IMR-90 (cell line): ENCODE data around the gene COL17A1. TPM values are rescaled to one million over a fixed set of nuclear protein-coding genes. Genes with fewer than 3 reads are reported as not detected.

Experiments
- ATAC-seq: fragments of 200-7000 bp; cut with Tn5 transposase; 2 replicates; pipeline ENCODE4 v1.9.1; 2020; ENCODE audit warnings: low read depth, mild to moderate bottlenecking, moderate library complexity
- BruUV-seq: library from RNA; stranded (reverse); fragments of 400-500 nt; replicated peaks from 2 replicates; lab custom pipeline; 2021; lab: Mats Ljungman, UMichigan
- CTCF ChIA-PET: fragments of 300-600 bp; formaldehyde crosslinking; extraction: SDS; loops from one replicate; lab custom pipeline; 2021; ENCODE audit warnings: antibody characterized with exemption; lab: Yijun Ruan, JAX
- POLR2A ChIA-PET: fragments of 300-600 bp; sonication (Branson Sonifier 250); formaldehyde crosslinking; loops from one replicate; lab custom pipeline; 2022; ENCODE audit warnings: antibody characterized with exemption; ENCODE audit not compliant: unreplicated experiment; lab: Charles Lee
- DNase-seq: peaks from one replicate; pipeline ENCODE4 v3.0.0; 2013
- H2AFZ ChIP-seq: replicated peaks from 2 replicates; pipeline ENCODE3; 2013; ENCODE audit warnings: low read length, mild to moderate bottlenecking; ENCODE audit not compliant: poor library complexity
- H2AK5ac ChIP-seq: 2 replicates; pipeline ENCODE4 v1.6.1; 2013; ENCODE audit warnings: low read depth, low read length, inconsistent platforms
- H2AK9ac ChIP-seq: replicated peaks from 2 replicates; pipeline ENCODE3; 2013; ENCODE audit warnings: mild to moderate bottlenecking, low read depth, low read length, moderate library complexity; ENCODE audit not compliant: poor library complexity
- H2BK120ac ChIP-seq: 2 replicates; pipeline ENCODE4 v1.6.1; 2013; ENCODE audit warnings: low read depth, low read length, inconsistent platforms
- H2BK15ac ChIP-seq: 3 replicates; pipeline ENCODE4 v1.6.1; 2013; ENCODE audit warnings: low read depth, low read length, inconsistent platforms
- H2BK20ac ChIP-seq: 2 replicates; pipeline ENCODE4 v1.6.1; 2013; ENCODE audit warnings: low read depth, mild to moderate bottlenecking, inconsistent platforms, low read length, moderate library complexity
- H2BK5ac ChIP-seq: 2 replicates; pipeline ENCODE4 v1.6.1; 2013; ENCODE audit warnings: mild to moderate bottlenecking, low read depth, low read length, inconsistent platforms; ENCODE audit not compliant: poor library complexity, severe bottlenecking
- H3K14ac ChIP-seq: replicated peaks from 2 replicates; pipeline ENCODE4 v1.6.1; 2013; ENCODE audit warnings: low read depth, low read length, inconsistent platforms
- H3K18ac ChIP-seq: 2 replicates; pipeline ENCODE4 v1.6.1; 2013; ENCODE audit warnings: low read depth, low read length, control low read depth
- H3K23ac ChIP-seq: 2 replicates; pipeline ENCODE4 v1.6.1; 2013; ENCODE audit warnings: low read depth, low read length, inconsistent platforms
- H3K27ac ChIP-seq: 2 replicates; pipeline ENCODE4 v1.5.1; 2013; ENCODE audit warnings: mild to moderate bottlenecking, control low read depth, low read length; ENCODE audit not compliant: insufficient read depth
- H3K27me3 ChIP-seq: 2 replicates; pipeline ENCODE4 v1.6.1; 2013; ENCODE audit warnings: low read length; ENCODE audit not compliant: control insufficient read depth, insufficient read depth
- H3K36me3 ChIP-seq: 2 replicates; pipeline ENCODE4 v1.6.1; 2013; ENCODE audit warnings: low read length, mixed read lengths; ENCODE audit not compliant: control insufficient read depth, insufficient read depth
- H3K4ac ChIP-seq: 2 replicates; pipeline ENCODE4 v1.6.1; 2013; ENCODE audit warnings: low read depth, low read length, inconsistent platforms
- H3K4me1 ChIP-seq: 2 replicates; pipeline ENCODE4 v1.6.1; 2013; ENCODE audit warnings: low read length, mixed read lengths; ENCODE audit not compliant: control insufficient read depth, insufficient read depth
- H3K4me2 ChIP-seq: 2 replicates; pipeline ENCODE4 v1.6.1; 2013; ENCODE audit warnings: low read depth, mild to moderate bottlenecking, control low read depth, low read length, moderate library complexity
- H3K4me3 ChIP-seq: 2 replicates; pipeline ENCODE4 v1.5.1; 2013; ENCODE audit warnings: low read depth, mild to moderate bottlenecking, control low read depth, low read length, moderate library complexity; ENCODE audit not compliant: insufficient read depth
- H3K56ac ChIP-seq: 2 replicates; pipeline ENCODE4 v1.6.1; 2013; ENCODE audit warnings: low read length, inconsistent platforms; ENCODE audit not compliant: insufficient read depth; ENCODE audit errors: extremely low read depth
- H3K79me1 ChIP-seq, 2 experiments: 2 replicates each; pipeline ENCODE4 v1.6.1; 2013; ENCODE audit warnings: low read length in 2 of 2, inconsistent platforms in 1 of 2, low read depth in 1 of 2
- H3K9ac ChIP-seq: 2 replicates; pipeline ENCODE4 v1.6.1; 2013; ENCODE audit warnings: low read depth, low read length, control low read depth
- H3K9me1 ChIP-seq: 2 replicates; pipeline ENCODE4 v1.6.1; 2013; ENCODE audit warnings: low read length, inconsistent platforms; ENCODE audit not compliant: insufficient read depth
- H3K9me3 ChIP-seq: 2 replicates; pipeline ENCODE4 v1.6.1; 2013; ENCODE audit warnings: low read length; ENCODE audit not compliant: control insufficient read depth, insufficient read depth
- H4K20me1 ChIP-seq: 2 replicates; pipeline ENCODE4 v1.6.1; 2013; ENCODE audit warnings: low read length, inconsistent platforms; ENCODE audit not compliant: insufficient read depth
- H4K5ac ChIP-seq: 2 replicates; pipeline ENCODE4 v1.6.1; 2013; ENCODE audit warnings: mild to moderate bottlenecking, low read depth, low read length, control low read depth
- H4K8ac ChIP-seq, 2 experiments: 2 replicates each; pipeline ENCODE4 v1.6.1; 2013; ENCODE audit warnings: low read depth in 2 of 2, low read length in 2 of 2, control low read depth in 1 of 2, inconsistent platforms in 1 of 2
- H4K91ac ChIP-seq: 2 replicates; pipeline ENCODE4 v1.6.1; 2013; ENCODE audit warnings: low read depth, low read length, inconsistent platforms; ENCODE audit not compliant: insufficient read depth
- BHLHE40 ChIP-seq: fragments of 150-350 bp; IDR thresholded peaks from 2 replicates; pipeline ENCODE4 v1.6.1; 2016; ENCODE audit warnings: mild to moderate bottlenecking, low read depth, low read length
- CEBPB ChIP-seq: IDR thresholded peaks from 2 replicates; pipeline ENCODE4 v1.6.1; 2012; ENCODE audit warnings: low read depth, low read length, improper control_type of control experiment
- CHD1 ChIP-seq: IDR thresholded peaks from 2 replicates; pipeline ENCODE4 v1.6.1; 2012; ENCODE audit warnings: low read depth, low read length, improper control_type of control experiment
- FOS ChIP-seq: fragments of 150-350 bp; IDR thresholded peaks from 2 replicates; pipeline ENCODE4 v1.6.1; 2016; ENCODE audit warnings: low read depth, low read length
- MAFK ChIP-seq: IDR thresholded peaks from 2 replicates; pipeline ENCODE4 v1.6.1; 2012; ENCODE audit warnings: low read depth, low read length, improper control_type of control experiment
- MAZ ChIP-seq: IDR thresholded peaks from 2 replicates; pipeline ENCODE4 v1.6.1; 2012; ENCODE audit warnings: low read depth, mild to moderate bottlenecking, low read length, improper control_type of control experiment, moderate library complexity, borderline replicate concordance
- MXI1 ChIP-seq: IDR thresholded peaks from 2 replicates; pipeline ENCODE4 v1.6.1; 2012; ENCODE audit warnings: low read depth, mild to moderate bottlenecking, low read length, moderate library complexity, borderline replicate concordance
- NFE2L2 ChIP-seq: fragments of 150-350 bp; IDR thresholded peaks from 2 replicates; pipeline ENCODE4 v1.6.1; 2016; ENCODE audit warnings: low read depth, mild to moderate bottlenecking, low read length
- POLR2A ChIP-seq: IDR thresholded peaks from 2 replicates; pipeline ENCODE4 v1.6.1; 2012; ENCODE audit warnings: mild to moderate bottlenecking, low read depth, low read length
- RAD21 ChIP-seq: IDR thresholded peaks from 2 replicates; pipeline ENCODE4 v1.6.1; 2012; ENCODE audit warnings: low read length, improper control_type of control experiment
- RCOR1 ChIP-seq: IDR thresholded peaks from 2 replicates; pipeline ENCODE4 v1.6.1; 2012; ENCODE audit warnings: mild to moderate bottlenecking, low read length, improper control_type of control experiment; ENCODE audit not compliant: insufficient replicate concordance
- RFX5 ChIP-seq: IDR thresholded peaks from 2 replicates; pipeline ENCODE4 v1.8.0; 2012; ENCODE audit warnings: low read depth, mild to moderate bottlenecking, low read length, moderate library complexity
- SMC3 ChIP-seq: fragments of 150-350 bp; IDR thresholded peaks from 2 replicates; pipeline ENCODE4 v1.6.1; 2016; ENCODE audit warnings: low read depth, mild to moderate bottlenecking, antibody characterized with exemption, low read length, moderate library complexity
- WGBS, 2 experiments: methylation state at CpG; one replicate each; pipeline versions ENCODE4 v1.1.5 to v1.1.7; 2013; ENCODE audit warnings: missing lambda C conversion rate in 2 of 2; ENCODE audit not compliant: insufficient read length in 1 of 2; ENCODE audit errors: extremely low coverage in 2 of 2; 5-methylcytosine and 5-hydroxymethylcytosine counted together
- dilution Hi-C: fragments of 300-500 bp; cut with HindIII; formaldehyde crosslinking; loops from one replicate; pipeline ENCODE4 v1.14.3; 2018; ENCODE audit warnings: low sequenced_read_pairs; ENCODE audit not compliant: unreplicated experiment
- in situ Hi-C: fragments of 300-500 bp; cut with MboI; formaldehyde crosslinking; loops from 3 replicates; pipeline ENCODE4 v1.14.3; 2019; ENCODE audit warnings: low sequenced_read_pairs, inconsistent platforms, mixed read lengths
- intact Hi-C: fragments of 100-400 bp; cut with micrococcal nuclease; formaldehyde crosslinking; loops from 2 replicates; pipeline ENCODE4 v1.10.0; 2022
- polyA plus RNA-seq, 3 experiments: library from polyadenylated mRNA; depleted of rRNA; stranded (reverse); fragments of >200 nt; gene quantifications; 2 replicates each; pipeline ENCODE4 v1.2.3, GENCODE V29; 2012; ENCODE audit warnings: low replicate concordance in 1 of 3
- total RNA-seq: library from RNA; depleted of rRNA; stranded (reverse); fragments of >200 nt; gene quantifications from 2 replicates; pipeline ENCODE4 v1.2.3, GENCODE V29; 2012
- TF ChIP-seq, protein P1 (sequence below): fragments of 150-350 bp; IDR thresholded peaks from 2 replicates; pipeline ENCODE4 v1.6.1; 2016; ENCODE audit warnings: low read depth, mild to moderate bottlenecking, low read length, moderate library complexity, borderline replicate concordance
- TF ChIP-seq, protein P2 (sequence below): conservative IDR thresholded peaks from 2 replicates; pipeline ENCODE4 v1.5.1; 2012; ENCODE audit warnings: mild to moderate bottlenecking, low read depth, low read length, improper control_type of control experiment
- TF ChIP-seq, protein P3 (sequence below): fragments of 150-350 bp; IDR thresholded peaks from 2 replicates; pipeline ENCODE4 v1.6.1; 2017; ENCODE audit warnings: mild to moderate bottlenecking, antibody characterized with exemption, low read length, low read depth

The COL17A1 gene
- total and polyA plus RNA-seq, 2 of the 4 experiments (the other 2 are of a cell fraction): 0.14 to 0.18 TPM

DNA sequence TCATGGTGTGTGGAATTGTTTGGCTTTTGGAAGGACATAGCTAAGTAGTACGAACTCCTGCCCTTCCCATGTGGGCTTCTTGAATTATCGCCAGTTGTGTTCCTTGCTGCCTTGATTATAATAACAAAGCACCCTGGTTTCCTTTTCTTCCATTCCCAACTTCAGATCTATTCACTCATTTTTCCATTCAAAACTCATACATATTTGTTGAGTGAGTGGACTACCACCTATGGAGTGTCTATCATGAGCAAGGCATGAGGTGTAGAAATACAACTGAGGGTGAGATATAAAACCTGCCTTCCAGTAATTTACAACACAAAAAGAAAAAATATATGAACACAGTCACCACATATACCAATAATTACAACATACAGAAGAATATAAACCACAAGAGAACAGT, 4.9 kb upstream of the COL17A1 start:
- 0 out of 2 replicates have a peak, but pooled peaks cover 4% of the 10 kb centered on the region for H3K9me1 ChIP-seq
- intact Hi-C loops (no loop called here), dilution Hi-C loops (no loop called here), in situ Hi-C loops (no loop called here)
- WGBS, 2 experiments: no CpG with 5 or more reads among the region's 2 CpGs
- no peak overlapping the region for H2BK120ac ChIP-seq
- H3K36me3 ChIP-seq: no peaks in the 10 kb centered on the region
- no peak overlapping the region for H2BK5ac ChIP-seq
- CTCF ChIA-PET: no interaction called here
- H2BK20ac ChIP-seq: no peak overlapping the region
- no peak overlapping the region for H2BK15ac ChIP-seq
- H3K4me2 ChIP-seq: no peak overlapping the region; the same call in 1 of the 2 replicates
- H4K20me1 ChIP-seq: no peaks in the 10 kb centered on the region
- no peak overlapping the region for H3K56ac ChIP-seq
- no peak overlapping the region for H3K23ac ChIP-seq
- H3K4me1 ChIP-seq: no peaks in the 10 kb centered on the region; the same call in 1 of the 2 replicates
- 0 out of 2 replicates have a peak, but pooled peaks cover 1% of the 10 kb centered on the region for H3K9me3 ChIP-seq
- H2AK9ac ChIP-seq: no peak overlapping the region
- H3K27me3 ChIP-seq: no peaks in the 10 kb centered on the region; the same call in 1 of the 2 replicates
- no peak overlapping the region for H3K18ac ChIP-seq
- ATAC-seq: no peak
- no peak overlapping the region for H2AFZ ChIP-seq
- peak; percentile 16 for DNase-seq
- H3K9ac ChIP-seq: no peak overlapping the region
- H3K79me1 ChIP-seq: no peaks in the 10 kb centered on the region
- H4K5ac ChIP-seq: no peak overlapping the region
- H4K91ac ChIP-seq: no peak overlapping the region
- no TSS peak for BruUV-seq
- no peak overlapping the region for H3K4me3 ChIP-seq
- H3K14ac ChIP-seq: no peak overlapping the region
- H2AK5ac ChIP-seq: no peak overlapping the region; the same call in 1 of the 2 replicates
- H3K27ac ChIP-seq: no peak overlapping the region
- no peak overlapping the region for H3K4ac ChIP-seq
- TF ChIP-seq CEBPB: no peak
- no peak for TF ChIP-seq RFX5
- no peak for TF ChIP-seq RAD21
- TF ChIP-seq MAFK: no peak
- TF ChIP-seq FOS: no peak
- TF ChIP-seq NFE2L2: no peak
- TF ChIP-seq MXI1: no peak
- TF ChIP-seq MAZ: no peak
- no peak for TF ChIP-seq POLR2A
- TF ChIP-seq, protein P1, sequence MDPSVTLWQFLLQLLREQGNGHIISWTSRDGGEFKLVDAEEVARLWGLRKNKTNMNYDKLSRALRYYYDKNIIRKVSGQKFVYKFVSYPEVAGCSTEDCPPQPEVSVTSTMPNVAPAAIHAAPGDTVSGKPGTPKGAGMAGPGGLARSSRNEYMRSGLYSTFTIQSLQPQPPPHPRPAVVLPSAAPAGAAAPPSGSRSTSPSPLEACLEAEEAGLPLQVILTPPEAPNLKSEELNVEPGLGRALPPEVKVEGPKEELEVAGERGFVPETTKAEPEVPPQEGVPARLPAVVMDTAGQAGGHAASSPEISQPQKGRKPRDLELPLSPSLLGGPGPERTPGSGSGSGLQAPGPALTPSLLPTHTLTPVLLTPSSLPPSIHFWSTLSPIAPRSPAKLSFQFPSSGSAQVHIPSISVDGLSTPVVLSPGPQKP: no peak
- TF ChIP-seq CHD1: no peak
- TF ChIP-seq BHLHE40: no peak
- TF ChIP-seq, protein P2, sequence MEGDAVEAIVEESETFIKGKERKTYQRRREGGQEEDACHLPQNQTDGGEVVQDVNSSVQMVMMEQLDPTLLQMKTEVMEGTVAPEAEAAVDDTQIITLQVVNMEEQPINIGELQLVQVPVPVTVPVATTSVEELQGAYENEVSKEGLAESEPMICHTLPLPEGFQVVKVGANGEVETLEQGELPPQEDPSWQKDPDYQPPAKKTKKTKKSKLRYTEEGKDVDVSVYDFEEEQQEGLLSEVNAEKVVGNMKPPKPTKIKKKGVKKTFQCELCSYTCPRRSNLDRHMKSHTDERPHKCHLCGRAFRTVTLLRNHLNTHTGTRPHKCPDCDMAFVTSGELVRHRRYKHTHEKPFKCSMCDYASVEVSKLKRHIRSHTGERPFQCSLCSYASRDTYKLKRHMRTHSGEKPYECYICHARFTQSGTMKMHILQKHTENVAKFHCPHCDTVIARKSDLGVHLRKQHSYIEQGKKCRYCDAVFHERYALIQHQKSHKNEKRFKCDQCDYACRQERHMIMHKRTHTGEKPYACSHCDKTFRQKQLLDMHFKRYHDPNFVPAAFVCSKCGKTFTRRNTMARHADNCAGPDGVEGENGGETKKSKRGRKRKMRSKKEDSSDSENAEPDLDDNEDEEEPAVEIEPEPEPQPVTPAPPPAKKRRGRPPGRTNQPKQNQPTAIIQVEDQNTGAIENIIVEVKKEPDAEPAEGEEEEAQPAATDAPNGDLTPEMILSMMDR: no peak
- TF ChIP-seq SMC3: no peak
- TF ChIP-seq, protein P3, sequence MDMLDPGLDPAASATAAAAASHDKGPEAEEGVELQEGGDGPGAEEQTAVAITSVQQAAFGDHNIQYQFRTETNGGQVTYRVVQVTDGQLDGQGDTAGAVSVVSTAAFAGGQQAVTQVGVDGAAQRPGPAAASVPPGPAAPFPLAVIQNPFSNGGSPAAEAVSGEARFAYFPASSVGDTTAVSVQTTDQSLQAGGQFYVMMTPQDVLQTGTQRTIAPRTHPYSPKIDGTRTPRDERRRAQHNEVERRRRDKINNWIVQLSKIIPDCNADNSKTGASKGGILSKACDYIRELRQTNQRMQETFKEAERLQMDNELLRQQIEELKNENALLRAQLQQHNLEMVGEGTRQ: no peak
- no peak for TF ChIP-seq RCOR1
- no peak overlapping the region for H4K8ac ChIP-seq
- POLR2A ChIA-PET: interaction anchor here (0.6 kb wide), 1 partner anchor 10 kb away, joined by 3 read pairs; no protein-coding TSS in a partner anchor
